Tibial nerve (tissue), 4 donors: ENCODE data around the gene MRPL40. TPM values are rescaled to one million over a fixed set of nuclear protein-coding genes. Genes with fewer than 3 reads are reported as not detected.

Experiments
- DNase-seq, 2 donors: peaks; one replicate each; pipeline ENCODE4 v3.0.0-alpha.2; 2019; ENCODE audit warnings: low spot score in 2 of 2
- H3K27ac ChIP-seq, 4 donors: fragments of 200-600 bp; sonication (generic) in 3 of 4; one replicate each; pipeline ENCODE4 v1.5.1; 2017 to 2019; ENCODE audit warnings: mild to moderate bottlenecking in 1 of 4
- H3K27me3 ChIP-seq, 2 donors: fragments of 200-600 bp; sonication (generic) in 1 of 2; one replicate each; pipeline versions ENCODE4 v1.5.1 to v1.6.0; 2017 to 2019
- H3K36me3 ChIP-seq, 3 donors: fragments of 200-600 bp; sonication (generic); one replicate each; pipeline ENCODE4 v1.5.1; 2018 to 2019
- H3K4me1 ChIP-seq, 4 donors: fragments of 200-600 bp; sonication (generic) in 3 of 4; one replicate each; pipeline ENCODE4 v1.5.1; 2017 to 2019
- H3K4me3 ChIP-seq, 4 donors: fragments of 200-600 bp; sonication (generic) in 3 of 4; one replicate each; pipeline ENCODE4 v1.5.1; 2017 to 2019; ENCODE audit warnings: mild to moderate bottlenecking in 1 of 4, moderate library complexity in 1 of 4
- H3K9me3 ChIP-seq, 4 donors: fragments of 200-600 bp; sonication (generic) in 3 of 4; one replicate each; pipeline ENCODE4 v1.5.1; 2017 to 2019
- EP300 ChIP-seq, 2 donors: sonication (generic); formaldehyde crosslinking; IDR thresholded peaks; one replicate each; pipeline ENCODE4 v1.6.1; 2017; ENCODE audit warnings: antibody characterized with exemption in 2 of 2, mild to moderate bottlenecking in 1 of 2
- POLR2A ChIP-seq, 2 donors: fragments of 450-650 bp; IDR thresholded peaks; one replicate each; pipeline ENCODE4 v1.6.1; 2017; ENCODE audit warnings: antibody characterized with exemption in 2 of 2, mild to moderate bottlenecking in 2 of 2, moderate library complexity in 2 of 2
- WGBS, 2 donors: methylation state at CpG; one replicate each; pipeline ENCODE4 v1.1.5; 2018; 5-methylcytosine and 5-hydroxymethylcytosine counted together
- total RNA-seq, 4 donors: library from RNA; depleted of rRNA; stranded (reverse); fragments of >200 nt; gene quantifications; one replicate each; pipeline ENCODE4 v1.1.0, GENCODE V29; 2016
- TF ChIP-seq, protein P1 (sequence below), 5 experiments: fragments of 200-600 bp in 3 of 5; fragments of 450-650 bp in 2 of 5; sonication (generic) in 3 of 5; IDR thresholded peaks; one replicate each; pipeline ENCODE4 v1.5.1; 2016 to 2019; ENCODE audit warnings: antibody characterized with exemption in 5 of 5, mild to moderate bottlenecking in 3 of 5, moderate library complexity in 2 of 5

Gene MRPL40
- total RNA-seq, 4 donors from 2014 or later, result 11.4 to 37.8 (median 23.8) TPM

- WGBS, 2 donors, result 0 to 1% methylated on average over 55 to 67 of the region's 92 CpGs
- Histone ChIP-seq H3K36me3 (peaks cover 0 to 37% (median 0%) of the 10 kb centered on the region in 3 donors), H3K27me3 (no peaks in the 10 kb centered on the region), H3K27ac (peak within 1 kb of the TSS; percentile 87 to 94 (median 90)), H3K4me3 (peak within 1 kb of the TSS; percentile 61 to 95 (median 82)), H3K9me3 (no peaks in the 10 kb centered on the region), H3K4me1 (peaks cover 0 to 32% (median 10%) of the 10 kb centered on the region in 4 donors)
- DNase-seq, result peak; percentile 79 to 90
- TF ChIP-seq, protein P1, sequence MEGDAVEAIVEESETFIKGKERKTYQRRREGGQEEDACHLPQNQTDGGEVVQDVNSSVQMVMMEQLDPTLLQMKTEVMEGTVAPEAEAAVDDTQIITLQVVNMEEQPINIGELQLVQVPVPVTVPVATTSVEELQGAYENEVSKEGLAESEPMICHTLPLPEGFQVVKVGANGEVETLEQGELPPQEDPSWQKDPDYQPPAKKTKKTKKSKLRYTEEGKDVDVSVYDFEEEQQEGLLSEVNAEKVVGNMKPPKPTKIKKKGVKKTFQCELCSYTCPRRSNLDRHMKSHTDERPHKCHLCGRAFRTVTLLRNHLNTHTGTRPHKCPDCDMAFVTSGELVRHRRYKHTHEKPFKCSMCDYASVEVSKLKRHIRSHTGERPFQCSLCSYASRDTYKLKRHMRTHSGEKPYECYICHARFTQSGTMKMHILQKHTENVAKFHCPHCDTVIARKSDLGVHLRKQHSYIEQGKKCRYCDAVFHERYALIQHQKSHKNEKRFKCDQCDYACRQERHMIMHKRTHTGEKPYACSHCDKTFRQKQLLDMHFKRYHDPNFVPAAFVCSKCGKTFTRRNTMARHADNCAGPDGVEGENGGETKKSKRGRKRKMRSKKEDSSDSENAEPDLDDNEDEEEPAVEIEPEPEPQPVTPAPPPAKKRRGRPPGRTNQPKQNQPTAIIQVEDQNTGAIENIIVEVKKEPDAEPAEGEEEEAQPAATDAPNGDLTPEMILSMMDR (IDR thresholded peaks at IDR 0.05), result peak in 1 of 5 experiments; percentile 8
- peak; percentile 59 to 89 for TF ChIP-seq POLR2A (IDR thresholded peaks at IDR 0.05)
- TF ChIP-seq EP300 (IDR thresholded peaks at IDR 0.05), result peak in 1 of 2 donors; percentile 86
Measured at GRCh38 chr22:19447330-19448075, 15.2 kb downstream of the MRPL40 start, which contains the start of gene C22orf39. C22orf39 (minus strand) TSS chr22:19447711; CDS start chr22:19447688, 23 bp downstream.

DNA sequence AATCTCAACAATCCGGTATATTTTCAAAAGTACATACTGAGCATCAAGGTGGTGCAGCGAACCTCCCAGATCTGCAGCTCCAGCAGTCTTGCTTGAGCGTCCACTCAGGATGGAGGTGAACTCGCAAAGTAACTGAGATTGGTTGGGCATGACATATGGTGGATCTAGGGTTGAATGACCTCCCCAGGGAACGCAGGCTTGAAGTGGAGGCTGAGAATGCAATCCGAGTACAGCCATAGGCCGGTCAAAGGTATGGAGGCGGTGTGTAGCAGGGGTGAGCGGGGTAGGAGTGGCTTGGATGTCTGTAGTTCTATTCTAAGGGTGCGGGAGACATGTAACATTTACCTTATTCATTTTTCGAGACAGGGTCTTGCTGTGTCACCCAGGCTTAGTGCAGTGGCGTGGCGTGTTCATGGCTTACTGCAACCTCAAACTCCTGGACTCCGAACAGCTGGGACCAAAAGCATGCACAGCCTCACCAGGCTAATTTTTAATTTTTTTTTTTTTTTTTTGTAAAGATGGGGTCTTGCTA lies 15.8 kb downstream of the MRPL40 start:
- H3K27ac ChIP-seq, result peak overlapping the region; percentile 87 to 94 (median 90)
- peaks cover 0 to 32% (median 10%) of the 10 kb centered on the region in 4 donors for H3K4me1 ChIP-seq
- no peaks in the 10 kb centered on the region for H3K27me3 ChIP-seq
- H3K9me3 ChIP-seq, result no peaks in the 10 kb centered on the region
- peak overlapping the region; percentile 61 to 95 (median 82) for H3K4me3 ChIP-seq
- 14 to 15% methylated on average over 14 of the region's 14 CpGs for WGBS, 2 donors
- no peak for DNase-seq
- peaks cover 0 to 37% (median 0%) of the 10 kb centered on the region in 3 donors for H3K36me3 ChIP-seq
- TF ChIP-seq EP300 (IDR thresholded peaks at IDR 0.05) (no peak), POLR2A (IDR thresholded peaks at IDR 0.05) (no peak)
- TF ChIP-seq, protein P1 (IDR thresholded peaks at IDR 0.05), result no peak

DNA sequence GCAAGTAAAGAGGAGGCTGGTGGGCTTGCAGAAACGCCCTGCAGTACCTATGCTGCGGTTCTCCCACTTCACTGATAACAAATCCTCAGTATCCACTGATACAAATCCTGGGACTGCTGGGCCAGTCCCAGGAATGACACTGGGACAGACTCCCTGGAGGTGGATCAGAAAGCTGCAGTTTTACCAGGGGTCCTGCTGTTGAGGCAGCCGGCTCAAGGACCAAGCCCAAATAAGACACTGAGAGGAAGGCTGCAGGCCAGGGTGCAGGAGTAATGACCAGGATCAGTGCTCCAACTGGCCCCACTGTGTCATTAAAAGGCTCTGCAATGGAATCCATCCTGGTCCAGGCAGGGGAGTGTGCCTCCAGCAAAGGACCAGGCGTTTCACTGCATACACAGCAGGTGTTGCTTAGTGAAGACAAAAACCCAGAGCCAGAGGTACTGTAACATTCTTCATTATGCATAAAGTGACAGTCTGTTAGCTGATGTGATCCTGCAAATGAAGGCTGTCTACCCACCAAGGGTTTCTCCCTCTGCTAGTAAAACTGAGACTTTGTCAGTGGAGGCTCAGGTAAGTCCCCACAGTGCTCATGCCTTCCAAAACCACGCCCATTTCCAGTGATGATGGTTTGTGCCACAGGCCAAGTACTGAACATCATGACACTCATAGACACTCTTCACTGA lies 16.5 kb downstream of the MRPL40 start:
- no peak overlapping the region for H3K4me3 ChIP-seq
- H3K36me3 ChIP-seq, result peaks cover 0 to 38% (median 0%) of the 10 kb centered on the region in 3 donors
- H3K27me3 ChIP-seq, result no peaks in the 10 kb centered on the region
- no peak overlapping the region for H3K27ac ChIP-seq
- TF ChIP-seq, protein P1 (IDR thresholded peaks at IDR 0.05), result no peak
- TF ChIP-seq EP300 (IDR thresholded peaks at IDR 0.05) (no peak), POLR2A (IDR thresholded peaks at IDR 0.05) (no peak)
- peaks cover 0 to 32% (median 10%) of the 10 kb centered on the region in 4 donors for H3K4me1 ChIP-seq
- 77 to 81% methylated on average over 5 of the region's 5 CpGs for WGBS, 2 donors
- H3K9me3 ChIP-seq, result no peaks in the 10 kb centered on the region
- no peak for DNase-seq

DNA sequence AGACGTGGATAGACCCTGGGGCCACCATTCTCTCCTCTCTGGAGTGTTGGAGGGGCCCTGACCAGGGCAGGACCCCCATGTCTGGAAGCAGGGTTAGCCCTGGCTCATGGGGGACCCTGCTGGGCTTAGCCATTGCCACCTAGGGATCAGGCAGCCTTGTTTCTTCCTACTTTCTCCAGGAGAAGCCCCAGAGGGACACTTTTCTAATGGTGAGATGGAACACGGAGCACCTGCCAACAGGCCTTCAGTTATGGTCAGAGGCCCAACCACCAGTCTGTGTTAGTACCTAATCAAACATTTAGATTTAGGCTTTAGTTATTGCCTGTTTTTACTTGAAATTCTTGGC lies 17.1 kb downstream of the MRPL40 start:
- Histone ChIP-seq H3K27ac (no peak overlapping the region), H3K36me3 (peaks cover 0 to 38% (median 0%) of the 10 kb centered on the region in 3 donors), H3K27me3 (no peaks in the 10 kb centered on the region), H3K4me3 (no peak overlapping the region), H3K9me3 (no peaks in the 10 kb centered on the region), H3K4me1 (peaks cover 0 to 32% (median 10%) of the 10 kb centered on the region in 4 donors)
- 60 to 82% methylated on average over 2 of the region's 2 CpGs for WGBS, 2 donors
- no peak for DNase-seq
- TF ChIP-seq, protein P1 (IDR thresholded peaks at IDR 0.05), result no peak
- TF ChIP-seq POLR2A (IDR thresholded peaks at IDR 0.05), result no peak
- TF ChIP-seq EP300 (IDR thresholded peaks at IDR 0.05), result no peak
